Stimulated activated CD4-positive, alpha-beta T cell treated with anti-CD3 and anti-CD28 coated beads, Interleukin-12 subunit alpha, Interleukin-12 subunit beta, amount 100 ng/mL, for 24 hours (primary cell): ENCODE results near the gene MSI2.

Experiments
- DNase-seq, 2 experiments: peaks; one replicate each; pipeline ENCODE4 v3.0.0-alpha.2; 2020; ENCODE audit warnings: low read depth in 2 of 2

The MSI2 gene

GRCh38 chr17:57637666-57638010, 381.3 kb downstream of the MSI2 start:
- no peak for DNase-seq

DNA sequence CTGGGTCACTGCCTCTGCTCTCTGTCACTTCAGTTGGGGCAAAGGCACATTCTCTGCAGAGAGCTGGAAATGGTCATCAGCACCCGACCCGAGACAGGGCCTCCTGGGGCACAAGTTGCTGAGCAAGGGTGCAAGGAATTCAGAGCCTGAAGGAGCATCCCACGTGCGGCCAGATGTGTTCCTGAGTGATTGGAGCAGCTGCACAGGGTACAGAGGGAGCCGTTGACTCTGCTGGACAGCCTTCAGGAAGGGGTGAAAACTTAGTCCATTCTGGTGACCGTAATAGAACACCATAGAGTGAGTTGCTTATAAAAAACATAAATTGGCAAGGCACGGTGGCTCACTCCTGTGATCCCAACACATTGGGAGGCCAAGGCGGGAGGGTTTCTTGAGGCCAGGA, 382.0 kb downstream of the MSI2 start:
- DNase-seq, result no peak

DNA sequence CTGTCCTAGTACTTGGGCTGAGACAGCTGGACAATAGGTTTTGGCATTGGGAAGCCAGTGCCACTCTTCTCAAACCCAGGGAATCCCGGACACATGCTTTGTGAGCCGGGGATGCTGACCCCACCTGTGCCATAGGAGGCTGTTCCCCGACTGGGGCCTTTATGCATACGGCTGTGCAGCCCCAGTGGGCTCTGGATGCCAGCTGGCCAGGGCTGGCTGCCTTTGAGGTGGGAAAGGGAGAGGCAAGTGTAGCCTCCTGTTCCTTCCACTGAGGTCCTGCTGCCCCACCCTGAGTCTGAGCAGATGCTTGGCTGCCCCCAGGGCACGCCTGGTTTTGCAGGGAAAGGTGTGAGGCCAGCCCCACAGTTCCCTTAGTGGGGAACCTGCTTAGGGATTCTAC, 383.1 kb downstream of the MSI2 start:
- no peak for DNase-seq

DNA sequence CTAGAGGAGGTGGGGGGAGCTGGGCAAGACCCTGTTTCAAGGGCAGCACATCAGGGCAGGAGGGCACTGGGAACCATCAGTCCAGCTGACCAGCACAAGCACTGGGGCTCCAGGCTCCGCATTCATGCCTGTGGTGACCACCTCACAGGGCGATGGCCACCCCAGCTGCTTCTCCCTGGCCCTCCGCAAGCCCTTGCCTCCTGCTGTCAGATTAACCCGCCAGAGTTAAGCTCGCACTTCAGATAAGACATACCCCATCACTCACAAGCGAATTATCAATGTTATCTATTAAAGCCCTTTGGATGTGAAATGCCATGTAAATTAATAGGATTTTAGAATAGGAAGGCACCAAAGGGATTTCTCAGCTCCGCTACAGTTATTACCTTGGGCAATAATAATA, 383.8 kb downstream of the MSI2 start:
- no peak for DNase-seq

DNA sequence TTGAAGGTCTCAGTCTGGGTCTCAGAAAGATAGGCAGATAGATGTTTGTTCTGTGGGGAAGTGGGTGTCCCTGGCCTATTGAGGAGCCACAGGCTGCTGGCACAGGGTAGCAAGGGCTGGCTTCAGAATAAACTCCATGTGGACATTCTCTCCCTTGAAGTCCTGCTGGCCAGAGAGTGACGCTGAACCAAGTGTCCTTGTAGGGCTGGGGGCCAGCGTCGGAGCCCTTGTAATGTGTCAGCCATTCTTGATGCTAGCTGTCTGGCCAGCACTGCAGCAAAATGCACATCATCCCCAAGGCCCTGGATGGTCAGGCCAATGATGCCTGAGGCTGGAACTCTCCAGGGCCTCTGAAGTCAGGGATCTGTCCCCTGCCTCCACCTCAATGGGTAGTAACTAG, 385.4 kb downstream of the MSI2 start:
- DNase-seq, result no peak

GRCh38 chr17:57643062-57643461, 386.7 kb downstream of the MSI2 start:
- DNase-seq, result no peak

GRCh38 chr17:57644326-57644725, 388.0 kb downstream of the MSI2 start:
- no peak for DNase-seq

- no peak for DNase-seq
These were observed 389.8 kb downstream of the MSI2 start for GRCh38 chr17:57645950-57646665.

GRCh38 chr17:57648720-57649119, 392.4 kb downstream of the MSI2 start:
- no peak for DNase-seq

- no peak for DNase-seq
These were observed 392.9 kb downstream of the MSI2 start for GRCh38 chr17:57649191-57649590.

DNA sequence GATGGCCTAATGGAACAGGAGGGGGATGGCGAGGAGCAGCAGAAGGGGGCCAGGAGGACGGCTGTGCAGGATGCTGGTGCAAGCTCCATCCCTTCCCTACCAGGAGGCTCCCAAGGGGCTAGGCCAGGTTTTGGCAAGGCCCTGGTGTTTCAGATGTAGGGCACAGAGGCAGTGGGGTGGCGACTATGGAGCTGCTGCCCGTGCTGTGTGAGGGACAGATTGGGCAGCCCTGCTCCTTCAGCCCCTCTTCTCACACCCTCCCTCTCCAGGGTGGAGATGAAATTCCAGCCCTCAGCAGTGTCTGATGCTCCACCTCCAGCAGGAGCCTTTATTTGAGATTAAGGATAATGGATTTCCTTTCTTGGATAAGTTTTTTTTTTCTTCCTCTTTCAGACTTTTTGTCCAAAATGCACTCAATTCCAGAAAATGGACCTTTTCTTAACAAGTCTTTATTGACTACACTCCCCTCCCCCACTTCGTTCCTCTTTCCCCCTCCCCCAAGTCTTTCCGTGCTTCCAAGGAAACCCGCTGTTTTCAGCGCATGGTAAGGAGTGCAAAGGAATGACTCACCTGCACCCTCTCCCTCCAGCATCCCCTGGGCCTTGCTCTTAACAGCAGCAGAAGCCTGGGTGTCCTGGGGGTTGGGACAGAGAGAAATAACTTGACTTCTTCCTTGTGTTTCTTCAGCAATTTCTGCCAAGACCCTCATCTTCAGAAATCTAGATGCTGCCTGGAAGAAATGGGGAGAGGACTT, 393.6 kb downstream of the MSI2 start:
- DNase-seq, result no peak

DNA sequence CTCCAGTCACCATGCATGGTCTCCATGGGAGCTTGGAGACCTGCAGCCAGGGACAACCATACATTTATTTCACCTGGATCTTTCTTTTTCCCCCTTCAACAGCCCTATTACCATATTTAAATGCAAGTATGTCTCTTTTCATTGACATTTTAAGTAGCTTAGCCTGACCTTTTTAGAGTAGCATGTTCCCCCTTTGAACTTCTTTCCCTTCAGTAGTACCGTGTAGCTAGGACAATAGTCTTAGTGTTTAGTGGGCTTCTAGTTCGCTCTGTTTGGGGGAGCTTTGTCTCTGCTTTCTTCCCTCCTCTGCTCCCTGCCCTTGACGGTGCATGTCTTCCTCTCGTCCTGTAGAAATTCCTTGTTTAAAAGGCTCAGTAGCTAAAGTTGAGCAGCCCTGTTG, 394.2 kb downstream of the MSI2 start:
- no peak for DNase-seq

GRCh38 chr17:57651451-57651850, 395.1 kb downstream of the MSI2 start:
- no peak for DNase-seq

DNA sequence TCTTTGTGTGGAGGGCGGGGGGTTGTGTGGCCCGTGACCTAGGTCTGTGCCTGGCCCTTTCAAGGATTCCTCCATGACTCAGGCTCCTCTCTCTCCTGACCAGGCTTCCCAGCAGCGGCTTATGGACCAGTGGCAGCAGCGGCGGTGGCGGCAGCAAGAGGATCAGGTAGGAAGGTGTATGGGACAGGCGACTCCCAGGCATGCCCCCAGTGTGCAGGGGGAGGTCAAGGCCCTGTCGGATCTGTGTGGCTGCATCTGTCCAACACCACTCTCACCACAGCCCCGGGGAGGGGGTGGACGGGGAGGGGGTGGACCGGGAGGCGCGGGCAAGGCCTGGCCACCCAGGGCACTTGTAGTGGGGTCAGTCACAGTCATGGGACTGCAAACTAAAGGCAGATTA, 395.7 kb downstream of the MSI2 start:
- no peak for DNase-seq

- no peak for DNase-seq
These were observed 396.5 kb downstream of the MSI2 start for GRCh38 chr17:57652811-57653210.

- DNase-seq, result no peak
These were observed 397.0 kb downstream of the MSI2 start for GRCh38 chr17:57653279-57653678.

- DNase-seq, result no peak
These were observed 397.9 kb downstream of the MSI2 start for GRCh38 chr17:57654040-57654775.

- no peak for DNase-seq
These were observed 399.2 kb downstream of the MSI2 start for GRCh38 chr17:57655553-57655952.

- no peak for DNase-seq
These were observed 400.9 kb downstream of the MSI2 start for GRCh38 chr17:57657211-57657610.

DNA sequence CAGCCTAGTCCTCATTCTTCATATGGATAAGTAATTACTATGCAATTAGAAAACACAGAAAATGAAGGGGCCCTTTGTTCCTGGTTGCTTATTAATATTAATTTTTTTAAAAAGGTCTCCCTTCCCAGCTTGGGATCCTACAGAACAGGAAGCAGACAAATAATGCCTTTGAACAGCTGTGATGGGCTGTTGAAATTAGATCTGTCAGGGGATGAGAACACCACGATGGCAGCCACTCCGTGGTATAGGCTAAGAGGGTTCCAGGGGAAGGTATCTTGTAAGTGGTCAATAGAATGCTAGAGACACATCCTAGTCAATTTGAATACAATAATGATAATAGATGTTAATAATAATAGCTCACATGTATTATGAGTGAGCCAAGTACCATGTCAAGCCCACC, 405.7 kb downstream of the MSI2 start:
- no peak for DNase-seq

DNA sequence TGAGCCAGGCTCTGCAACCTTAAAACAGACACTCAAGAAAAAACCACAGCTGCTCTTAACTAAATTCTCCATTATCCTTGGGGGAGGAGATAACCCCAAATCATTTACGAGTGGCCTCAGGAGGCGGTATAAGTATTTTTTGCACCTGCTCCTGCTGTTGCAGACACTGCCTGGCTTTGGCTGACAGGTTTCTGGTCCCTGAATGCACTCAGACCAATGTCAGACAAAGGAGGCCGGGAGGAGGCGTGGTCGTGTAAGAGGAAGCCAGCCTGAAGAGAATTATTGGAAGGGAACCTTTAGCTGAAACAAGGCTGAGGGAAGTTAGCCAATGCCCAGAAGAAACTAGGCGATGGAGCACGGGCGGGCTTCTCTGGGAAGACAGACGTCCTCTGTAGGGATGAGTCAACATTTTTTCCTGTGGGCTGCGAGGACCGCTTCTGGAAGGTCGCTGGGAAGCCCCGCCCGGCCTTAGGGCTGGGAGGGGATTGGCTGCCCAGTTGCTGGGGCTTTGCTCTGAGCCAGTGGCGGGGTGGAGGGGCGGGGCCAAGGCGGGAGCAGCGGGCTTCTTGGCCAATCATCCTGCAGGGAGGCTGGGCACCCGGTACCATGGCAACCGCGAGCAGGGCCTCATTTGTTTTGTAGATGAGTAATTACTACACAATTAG, 406.5 kb downstream of the MSI2 start:
- peak in 1 of 2 experiments; percentile 18 for DNase-seq

DNA sequence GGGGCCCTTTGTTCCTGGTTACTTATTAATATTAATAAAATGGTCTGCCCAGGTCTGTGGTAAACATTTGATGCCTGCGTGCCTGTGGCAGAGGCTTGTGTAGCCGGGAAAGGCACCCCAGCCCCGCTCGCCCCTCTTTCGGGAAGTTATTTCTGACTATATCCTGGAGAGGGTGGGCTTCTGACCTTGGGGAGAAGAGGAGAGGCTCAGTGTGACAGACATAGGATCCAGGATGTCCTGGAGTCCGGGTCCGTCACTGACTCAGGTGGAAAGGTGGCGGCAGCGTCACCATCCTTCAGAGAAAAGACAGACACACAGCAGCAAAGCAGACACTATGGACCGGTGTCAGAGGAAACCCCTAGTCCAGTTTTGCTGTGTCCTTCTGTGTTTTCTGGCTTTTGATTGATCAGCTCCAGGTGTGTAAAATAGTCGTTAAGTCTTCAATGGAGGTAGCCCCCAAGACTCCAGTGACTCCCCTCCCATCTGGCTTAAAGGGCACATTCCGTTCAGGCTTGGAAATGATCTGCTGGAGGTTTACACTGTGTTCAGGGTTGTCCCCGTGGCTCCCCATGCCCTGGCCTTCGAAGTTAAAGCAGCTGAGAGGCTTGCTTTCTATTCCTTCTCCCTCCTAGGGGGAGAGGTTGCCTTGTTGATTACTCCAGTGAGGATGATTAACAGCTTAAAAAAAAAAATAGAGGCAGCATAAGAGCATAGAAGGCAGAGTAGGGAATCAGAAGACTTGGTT, 407.2 kb downstream of the MSI2 start:
- no peak for DNase-seq
